HFFc6 (cell line): Measurements from ENCODE around the gene ERCC1. TPM values are rescaled to one million over a fixed set of nuclear protein-coding genes. Genes with fewer than 3 reads are reported as not detected.

Experiments
- DNase-seq: peaks from one replicate; pipeline ENCODE4 v3.0.0-alpha.2; 2018
- H3K27ac Mint-ChIP-seq: 2 replicates; pipeline ENCODE4 v1.8.0; 2020; ENCODE audit warnings: mild to moderate bottlenecking, mixed read lengths
- H3K27me3 Mint-ChIP-seq: 2 replicates; pipeline ENCODE4 v1.8.0; 2021; ENCODE audit warnings: mild to moderate bottlenecking, moderate library complexity, mixed read lengths; ENCODE audit not compliant: insufficient read depth
- H3K36me3 Mint-ChIP-seq: 2 replicates; pipeline ENCODE4 v1.8.0; 2021; ENCODE audit warnings: low read depth, mixed read lengths
- H3K4me1 Mint-ChIP-seq: 2 replicates; pipeline ENCODE4 v1.8.0; 2020; ENCODE audit warnings: low read depth, mixed read lengths
- H3K4me3 Mint-ChIP-seq: 2 replicates; pipeline ENCODE4 v1.8.0; 2020; ENCODE audit warnings: mild to moderate bottlenecking, moderate library complexity, mixed read lengths
- H3K9me3 Mint-ChIP-seq: 2 replicates; pipeline ENCODE4 v1.8.0; 2020; ENCODE audit warnings: mild to moderate bottlenecking, mixed read lengths
- CTCF ChIP-seq: fragments of 200-600 bp; sonication (generic); IDR thresholded peaks from 2 replicates; pipeline ENCODE4 v1.5.0; 2021; ENCODE audit warnings: antibody characterized with exemption, mild to moderate bottlenecking
- total RNA-seq, 6 experiments: library from RNA; stranded (reverse); fragmentation: NEBNext Ultra II Directional; extraction: Animal tissue kit (Norgen Biotek cat#: 25700); gene quantifications; 2 replicates in 1 of 6; 3 replicates in 5 of 6; pipeline ENCODE4 v1.2.3, GENCODE V29; 2021

The ERCC1 gene
- total RNA-seq, 6 experiments from 2014 or later = 106 to 129 (median 117) TPM

- H3K36me3 Mint-ChIP-seq = no peaks in the 10 kb centered on the region
- no peaks in the 10 kb centered on the region for H3K9me3 Mint-ChIP-seq
- peak overlapping the region; percentile 96 for H3K4me3 Mint-ChIP-seq
- no peak for DNase-seq
- H3K4me1 Mint-ChIP-seq = peaks cover 67% of the 10 kb centered on the region
- H3K27me3 Mint-ChIP-seq = peaks cover 7% of the 10 kb centered on the region
- no peak for TF ChIP-seq CTCF
- H3K27ac Mint-ChIP-seq = peak overlapping the region; percentile 100
Observed at GRCh38 chr19:45451850-45452387, 28.2 kb upstream of the ERCC1 start.

- Mint-ChIP-seq H3K27me3 (peaks cover 6% of the 10 kb centered on the region; the same call in 1 of the 2 replicates), H3K4me3 (peak overlapping the region; percentile 96), H3K27ac (peak overlapping the region; percentile 100), H3K9me3 (no peaks in the 10 kb centered on the region), H3K36me3 (no peaks in the 10 kb centered on the region), H3K4me1 (peaks cover 64% of the 10 kb centered on the region)
- DNase-seq = peak; percentile 69
- TF ChIP-seq CTCF = no peak
Observed at GRCh38 chr19:45451131-45451849, 27.6 kb upstream of the ERCC1 start.

- TF ChIP-seq CTCF = no peak
- Mint-ChIP-seq H3K27ac (peak overlapping the region; percentile 100), H3K9me3 (no peaks in the 10 kb centered on the region), H3K36me3 (no peaks in the 10 kb centered on the region), H3K4me3 (peak overlapping the region; percentile 99), H3K27me3 (peaks cover 5% of the 10 kb centered on the region; the same call in 1 of the 2 replicates), H3K4me1 (peaks cover 62% of the 10 kb centered on the region)
- DNase-seq = no peak
Observed at GRCh38 chr19:45450012-45450333, 26.3 kb upstream of the ERCC1 start.

- Mint-ChIP-seq H3K4me3 (peak overlapping the region; percentile 58), H3K36me3 (no peaks in the 10 kb centered on the region), H3K4me1 (peaks cover 63% of the 10 kb centered on the region)
Observed at GRCh38 chr19:45448887-45449299, 25.2 kb upstream of the ERCC1 start.

GRCh38 chr19:45448425-45448756 lies 24.7 kb upstream of the ERCC1 start:
- H3K27me3 Mint-ChIP-seq = peaks cover 10% of the 10 kb centered on the region
- H3K36me3 Mint-ChIP-seq = no peaks in the 10 kb centered on the region
- no peak for DNase-seq
- H3K27ac Mint-ChIP-seq = peak overlapping the region; percentile 50
- TF ChIP-seq CTCF = no peak
- no peaks in the 10 kb centered on the region for H3K9me3 Mint-ChIP-seq
- peaks cover 62% of the 10 kb centered on the region for H3K4me1 Mint-ChIP-seq
- H3K4me3 Mint-ChIP-seq = no peak overlapping the region

More at GRCh38 chr19:45448887-45449299, 25.2 kb upstream of the ERCC1 start:
- peaks cover 10% of the 10 kb centered on the region for H3K27me3 Mint-ChIP-seq
- no peaks in the 10 kb centered on the region for H3K9me3 Mint-ChIP-seq
- H3K27ac Mint-ChIP-seq = peak overlapping the region; percentile 100
- no peak for DNase-seq
- TF ChIP-seq CTCF = no peak
